ENCODE data around the gene VGF.

Gene VGF

DNA sequence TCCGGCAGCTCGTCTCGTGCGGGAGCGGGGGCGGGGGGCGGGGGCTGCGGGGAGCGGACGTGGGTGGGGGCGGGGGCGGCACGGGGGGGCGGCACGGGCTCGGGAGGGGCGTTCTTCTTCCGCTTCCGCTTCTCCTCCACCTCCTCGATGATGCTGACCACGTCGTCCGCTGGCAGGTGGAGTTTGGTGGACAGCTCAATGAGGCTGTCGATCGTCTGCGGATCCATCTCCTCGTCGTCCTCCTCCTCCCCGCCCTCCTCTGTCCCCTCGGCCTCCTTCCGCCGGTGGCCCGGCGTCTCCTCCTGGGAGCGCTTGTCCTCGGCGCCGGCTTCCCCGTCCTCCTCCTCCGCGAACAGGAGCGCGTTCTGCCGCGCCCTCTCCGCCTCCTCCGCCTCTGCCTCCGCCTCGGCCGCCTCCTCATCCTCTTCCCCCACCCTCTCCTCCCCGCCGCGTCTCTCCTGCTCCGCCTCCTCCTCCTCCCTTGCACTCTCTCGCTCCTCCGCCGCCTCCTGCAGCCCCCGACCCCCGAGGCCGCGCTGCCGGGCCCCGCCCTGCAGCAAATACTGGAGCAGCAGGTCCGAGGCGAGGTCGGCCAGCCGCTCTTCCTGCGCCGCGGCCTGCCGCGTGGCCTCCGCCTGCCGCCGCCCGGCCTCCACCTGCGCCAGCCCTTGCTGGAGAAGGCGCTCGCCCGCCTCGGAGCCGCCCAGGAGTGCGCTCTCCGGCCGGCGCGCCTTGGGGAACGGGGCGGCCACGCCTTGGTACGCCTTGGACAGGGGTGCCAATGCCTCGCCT, 1.9 kb downstream of the VGF start (continued):
- no peak for TF ChIP-seq ZNF157 (tag by site-specific recombination; IDR thresholded peaks at IDR 0.05)
- no peak for TF ChIP-seq ZNF239 (tag by site-specific recombination; IDR thresholded peaks at IDR 0.05)
- 0 out of 2 replicates have a peak, but pooled peaks have one; percentile 23 for TF ChIP-seq BCL11A (tag by site-specific recombination; IDR thresholded peaks at IDR 0.05; ENCODE audit: low read depth)
- TF ChIP-seq ZNF660 (tag by site-specific recombination; IDR thresholded peaks at IDR 0.05), result peak; percentile 35; the same call in 1 of the 2 replicates
- peak; percentile 81 for TF ChIP-seq ZNF335 (tag by site-specific recombination; conservative IDR thresholded peaks at IDR 0.05)
- TF ChIP-seq, protein P1, sequence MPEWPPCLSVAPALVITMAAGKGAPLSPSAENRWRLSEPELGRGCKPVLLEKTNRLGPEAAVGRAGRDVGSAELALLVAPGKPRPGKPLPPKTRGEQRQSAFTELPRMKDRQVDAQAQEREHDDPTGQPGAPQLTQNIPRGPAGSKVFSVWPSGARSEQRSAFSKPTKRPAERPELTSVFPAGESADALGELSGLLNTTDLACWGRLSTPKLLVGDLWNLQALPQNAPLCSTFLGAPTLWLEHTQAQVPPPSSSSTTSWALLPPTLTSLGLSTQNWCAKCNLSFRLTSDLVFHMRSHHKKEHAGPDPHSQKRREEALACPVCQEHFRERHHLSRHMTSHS (tag by site-specific recombination; IDR thresholded peaks at IDR 0.05), result no peak
- TF ChIP-seq ZNF223 (tag by site-specific recombination; IDR thresholded peaks at IDR 0.05), result no peak
- TF ChIP-seq, protein P2, sequence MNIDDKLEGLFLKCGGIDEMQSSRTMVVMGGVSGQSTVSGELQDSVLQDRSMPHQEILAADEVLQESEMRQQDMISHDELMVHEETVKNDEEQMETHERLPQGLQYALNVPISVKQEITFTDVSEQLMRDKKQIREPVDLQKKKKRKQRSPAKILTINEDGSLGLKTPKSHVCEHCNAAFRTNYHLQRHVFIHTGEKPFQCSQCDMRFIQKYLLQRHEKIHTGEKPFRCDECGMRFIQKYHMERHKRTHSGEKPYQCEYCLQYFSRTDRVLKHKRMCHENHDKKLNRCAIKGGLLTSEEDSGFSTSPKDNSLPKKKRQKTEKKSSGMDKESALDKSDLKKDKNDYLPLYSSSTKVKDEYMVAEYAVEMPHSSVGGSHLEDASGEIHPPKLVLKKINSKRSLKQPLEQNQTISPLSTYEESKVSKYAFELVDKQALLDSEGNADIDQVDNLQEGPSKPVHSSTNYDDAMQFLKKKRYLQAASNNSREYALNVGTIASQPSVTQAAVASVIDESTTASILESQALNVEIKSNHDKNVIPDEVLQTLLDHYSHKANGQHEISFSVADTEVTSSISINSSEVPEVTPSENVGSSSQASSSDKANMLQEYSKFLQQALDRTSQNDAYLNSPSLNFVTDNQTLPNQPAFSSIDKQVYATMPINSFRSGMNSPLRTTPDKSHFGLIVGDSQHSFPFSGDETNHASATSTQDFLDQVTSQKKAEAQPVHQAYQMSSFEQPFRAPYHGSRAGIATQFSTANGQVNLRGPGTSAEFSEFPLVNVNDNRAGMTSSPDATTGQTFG (tag by site-specific recombination; IDR thresholded peaks at IDR 0.05; ENCODE audit: borderline replicate concordance), result no peak
- TF ChIP-seq, protein P3, sequence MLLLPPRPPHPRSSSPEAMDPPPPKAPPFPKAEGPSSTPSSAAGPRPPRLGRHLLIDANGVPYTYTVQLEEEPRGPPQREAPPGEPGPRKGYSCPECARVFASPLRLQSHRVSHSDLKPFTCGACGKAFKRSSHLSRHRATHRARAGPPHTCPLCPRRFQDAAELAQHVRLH (tag by site-specific recombination; IDR thresholded peaks at IDR 0.05), result no peak
- TF ChIP-seq, protein P4, sequence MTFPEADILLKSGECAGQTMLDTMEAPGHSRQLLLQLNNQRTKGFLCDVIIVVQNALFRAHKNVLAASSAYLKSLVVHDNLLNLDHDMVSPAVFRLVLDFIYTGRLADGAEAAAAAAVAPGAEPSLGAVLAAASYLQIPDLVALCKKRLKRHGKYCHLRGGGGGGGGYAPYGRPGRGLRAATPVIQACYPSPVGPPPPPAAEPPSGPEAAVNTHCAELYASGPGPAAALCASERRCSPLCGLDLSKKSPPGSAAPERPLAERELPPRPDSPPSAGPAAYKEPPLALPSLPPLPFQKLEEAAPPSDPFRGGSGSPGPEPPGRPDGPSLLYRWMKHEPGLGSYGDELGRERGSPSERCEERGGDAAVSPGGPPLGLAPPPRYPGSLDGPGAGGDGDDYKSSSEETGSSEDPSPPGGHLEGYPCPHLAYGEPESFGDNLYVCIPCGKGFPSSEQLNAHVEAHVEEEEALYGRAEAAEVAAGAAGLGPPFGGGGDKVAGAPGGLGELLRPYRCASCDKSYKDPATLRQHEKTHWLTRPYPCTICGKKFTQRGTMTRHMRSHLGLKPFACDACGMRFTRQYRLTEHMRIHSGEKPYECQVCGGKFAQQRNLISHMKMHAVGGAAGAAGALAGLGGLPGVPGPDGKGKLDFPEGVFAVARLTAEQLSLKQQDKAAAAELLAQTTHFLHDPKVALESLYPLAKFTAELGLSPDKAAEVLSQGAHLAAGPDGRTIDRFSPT (tag by site-specific recombination; IDR thresholded peaks at IDR 0.05), result no peak
- no peak for TF ChIP-seq ZNF202 (tag by site-specific recombination; IDR thresholded peaks at IDR 0.05; ENCODE audit: borderline replicate concordance)
- TF ChIP-seq HOXA7 (CRISPR knock-in tag; IDR thresholded peaks at IDR 0.05; ENCODE audit: borderline replicate concordance), result no peak
- TF ChIP-seq, protein P5, sequence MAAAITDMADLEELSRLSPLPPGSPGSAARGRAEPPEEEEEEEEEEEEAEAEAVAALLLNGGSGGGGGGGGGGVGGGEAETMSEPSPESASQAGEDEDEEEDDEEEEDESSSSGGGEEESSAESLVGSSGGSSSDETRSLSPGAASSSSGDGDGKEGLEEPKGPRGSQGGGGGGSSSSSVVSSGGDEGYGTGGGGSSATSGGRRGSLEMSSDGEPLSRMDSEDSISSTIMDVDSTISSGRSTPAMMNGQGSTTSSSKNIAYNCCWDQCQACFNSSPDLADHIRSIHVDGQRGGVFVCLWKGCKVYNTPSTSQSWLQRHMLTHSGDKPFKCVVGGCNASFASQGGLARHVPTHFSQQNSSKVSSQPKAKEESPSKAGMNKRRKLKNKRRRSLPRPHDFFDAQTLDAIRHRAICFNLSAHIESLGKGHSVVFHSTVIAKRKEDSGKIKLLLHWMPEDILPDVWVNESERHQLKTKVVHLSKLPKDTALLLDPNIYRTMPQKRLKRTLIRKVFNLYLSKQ (tag by site-specific recombination; IDR thresholded peaks at IDR 0.05; ENCODE audit: borderline replicate concordance), result no peak
- TF ChIP-seq, protein P6, sequence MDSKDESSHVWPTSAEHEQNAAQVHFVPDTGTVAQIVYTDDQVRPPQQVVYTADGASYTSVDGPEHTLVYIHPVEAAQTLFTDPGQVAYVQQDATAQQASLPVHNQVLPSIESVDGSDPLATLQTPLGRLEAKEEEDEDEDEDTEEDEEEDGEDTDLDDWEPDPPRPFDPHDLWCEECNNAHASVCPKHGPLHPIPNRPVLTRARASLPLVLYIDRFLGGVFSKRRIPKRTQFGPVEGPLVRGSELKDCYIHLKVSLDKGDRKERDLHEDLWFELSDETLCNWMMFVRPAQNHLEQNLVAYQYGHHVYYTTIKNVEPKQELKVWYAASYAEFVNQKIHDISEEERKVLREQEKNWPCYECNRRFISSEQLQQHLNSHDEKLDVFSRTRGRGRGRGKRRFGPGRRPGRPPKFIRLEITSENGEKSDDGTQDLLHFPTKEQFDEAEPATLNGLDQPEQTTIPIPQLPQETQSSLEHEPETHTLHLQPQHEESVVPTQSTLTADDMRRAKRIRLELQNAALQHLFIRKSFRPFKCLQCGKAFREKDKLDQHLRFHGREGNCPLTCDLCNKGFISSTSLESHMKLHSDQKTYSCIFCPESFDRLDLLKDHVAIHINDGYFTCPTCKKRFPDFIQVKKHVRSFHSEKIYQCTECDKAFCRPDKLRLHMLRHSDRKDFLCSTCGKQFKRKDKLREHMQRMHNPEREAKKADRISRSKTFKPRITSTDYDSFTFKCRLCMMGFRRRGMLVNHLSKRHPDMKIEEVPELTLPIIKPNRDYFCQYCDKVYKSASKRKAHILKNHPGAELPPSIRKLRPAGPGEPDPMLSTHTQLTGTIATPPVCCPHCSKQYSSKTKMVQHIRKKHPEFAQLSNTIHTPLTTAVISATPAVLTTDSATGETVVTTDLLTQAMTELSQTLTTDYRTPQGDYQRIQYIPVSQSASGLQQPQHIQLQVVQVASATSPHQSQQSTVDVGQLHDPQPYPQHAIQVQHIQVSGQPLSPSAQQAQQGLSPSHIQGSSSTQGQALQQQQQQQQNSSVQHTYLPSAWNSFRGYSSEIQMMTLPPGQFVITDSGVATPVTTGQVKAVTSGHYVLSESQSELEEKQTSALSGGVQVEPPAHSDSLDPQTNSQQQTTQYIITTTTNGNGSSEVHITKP (tag by site-specific recombination; IDR thresholded peaks at IDR 0.05), result no peak
- TF ChIP-seq ZNF24 (tag by site-specific recombination; IDR thresholded peaks at IDR 0.05), result peak; percentile 26
- TF ChIP-seq ZNF670 (tag by site-specific recombination; IDR thresholded peaks at IDR 0.05; ENCODE audit: low read depth), result no peak
- no peak for TF ChIP-seq ZNF140 (tag by site-specific recombination; IDR thresholded peaks at IDR 0.05)
- TF ChIP-seq KLF9 (tag by site-specific recombination; IDR thresholded peaks at IDR 0.05; ENCODE audit: low read depth), result peak; percentile 66
- TF ChIP-seq, protein P7, sequence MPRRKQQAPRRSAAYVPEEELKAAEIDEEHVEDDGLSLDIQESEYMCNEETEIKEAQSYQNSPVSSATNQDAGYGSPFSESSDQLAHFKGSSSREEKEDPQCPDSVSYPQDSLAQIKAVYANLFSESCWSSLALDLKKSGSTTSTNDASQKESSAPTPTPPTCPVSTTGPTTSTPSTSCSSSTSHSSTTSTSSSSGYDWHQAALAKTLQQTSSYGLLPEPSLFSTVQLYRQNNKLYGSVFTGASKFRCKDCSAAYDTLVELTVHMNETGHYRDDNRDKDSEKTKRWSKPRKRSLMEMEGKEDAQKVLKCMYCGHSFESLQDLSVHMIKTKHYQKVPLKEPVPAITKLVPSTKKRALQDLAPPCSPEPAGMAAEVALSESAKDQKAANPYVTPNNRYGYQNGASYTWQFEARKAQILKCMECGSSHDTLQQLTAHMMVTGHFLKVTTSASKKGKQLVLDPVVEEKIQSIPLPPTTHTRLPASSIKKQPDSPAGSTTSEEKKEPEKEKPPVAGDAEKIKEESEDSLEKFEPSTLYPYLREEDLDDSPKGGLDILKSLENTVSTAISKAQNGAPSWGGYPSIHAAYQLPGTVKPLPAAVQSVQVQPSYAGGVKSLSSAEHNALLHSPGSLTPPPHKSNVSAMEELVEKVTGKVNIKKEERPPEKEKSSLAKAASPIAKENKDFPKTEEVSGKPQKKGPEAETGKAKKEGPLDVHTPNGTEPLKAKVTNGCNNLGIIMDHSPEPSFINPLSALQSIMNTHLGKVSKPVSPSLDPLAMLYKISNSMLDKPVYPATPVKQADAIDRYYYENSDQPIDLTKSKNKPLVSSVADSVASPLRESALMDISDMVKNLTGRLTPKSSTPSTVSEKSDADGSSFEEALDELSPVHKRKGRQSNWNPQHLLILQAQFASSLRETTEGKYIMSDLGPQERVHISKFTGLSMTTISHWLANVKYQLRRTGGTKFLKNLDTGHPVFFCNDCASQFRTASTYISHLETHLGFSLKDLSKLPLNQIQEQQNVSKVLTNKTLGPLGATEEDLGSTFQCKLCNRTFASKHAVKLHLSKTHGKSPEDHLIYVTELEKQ (tag by site-specific recombination; IDR thresholded peaks at IDR 0.05; ENCODE audit: borderline replicate concordance), result peak; percentile 25; the same call in 1 of the 2 replicates
- TF ChIP-seq ZNF274 (IDR thresholded peaks at IDR 0.05; ENCODE audit: low read length), result no peak
- TF ChIP-seq ZNF274 (tag by site-specific recombination; IDR thresholded peaks at IDR 0.05; ENCODE audit: borderline replicate concordance), result no peak
- TF ChIP-seq, protein P8, sequence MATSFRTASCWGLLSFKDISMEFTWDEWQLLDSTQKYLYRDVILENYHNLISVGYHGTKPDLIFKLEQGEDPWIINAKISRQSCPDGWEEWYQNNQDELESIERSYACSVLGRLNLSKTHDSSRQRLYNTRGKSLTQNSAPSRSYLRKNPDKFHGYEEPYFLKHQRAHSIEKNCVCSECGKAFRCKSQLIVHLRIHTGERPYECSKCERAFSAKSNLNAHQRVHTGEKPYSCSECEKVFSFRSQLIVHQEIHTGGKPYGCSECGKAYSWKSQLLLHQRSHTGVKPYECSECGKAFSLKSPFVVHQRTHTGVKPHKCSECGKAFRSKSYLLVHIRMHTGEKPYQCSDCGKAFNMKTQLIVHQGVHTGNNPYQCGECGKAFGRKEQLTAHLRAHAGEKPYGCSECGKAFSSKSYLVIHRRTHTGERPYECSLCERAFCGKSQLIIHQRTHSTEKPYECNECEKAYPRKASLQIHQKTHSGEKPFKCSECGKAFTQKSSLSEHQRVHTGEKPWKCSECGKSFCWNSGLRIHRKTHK (tag by site-specific recombination; IDR thresholded peaks at IDR 0.05), result no peak

Data from HEK293 (cell line).